Measurements from ENCODE around the gene DYNC1H1. TPM values are rescaled to one million over a fixed set of nuclear protein-coding genes. Genes with fewer than 3 reads are reported as not detected.

The DYNC1H1 gene
- total and polyA plus RNA-seq, 2 experiments from 2014 or later: 141 to 405 TPM

DNA sequence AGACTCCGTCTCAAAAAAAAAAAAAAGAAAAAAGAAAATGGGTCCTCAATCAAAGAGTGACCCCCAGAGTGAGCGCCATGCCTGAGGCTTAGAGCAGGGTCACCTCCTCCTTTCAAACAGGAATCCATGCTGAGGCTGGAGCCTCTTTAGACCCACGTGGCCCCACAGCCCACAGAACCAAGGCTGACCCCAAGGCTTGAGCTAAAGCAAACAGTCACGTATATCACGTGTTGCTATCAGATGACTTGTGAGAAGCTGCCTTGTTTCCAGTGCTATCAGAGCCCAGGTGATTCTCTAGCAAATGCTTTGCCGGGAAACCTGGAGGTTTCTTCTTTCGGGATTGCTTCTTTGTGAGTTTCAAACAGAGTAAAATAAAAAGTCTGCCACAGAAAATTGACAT is 31.7 kb upstream of the DYNC1H1 start:
- TF ChIP-seq EZH2 (IDR thresholded peaks at IDR 0.05; ENCODE audit: borderline replicate concordance): no peak
- TF ChIP-seq, protein P1, sequence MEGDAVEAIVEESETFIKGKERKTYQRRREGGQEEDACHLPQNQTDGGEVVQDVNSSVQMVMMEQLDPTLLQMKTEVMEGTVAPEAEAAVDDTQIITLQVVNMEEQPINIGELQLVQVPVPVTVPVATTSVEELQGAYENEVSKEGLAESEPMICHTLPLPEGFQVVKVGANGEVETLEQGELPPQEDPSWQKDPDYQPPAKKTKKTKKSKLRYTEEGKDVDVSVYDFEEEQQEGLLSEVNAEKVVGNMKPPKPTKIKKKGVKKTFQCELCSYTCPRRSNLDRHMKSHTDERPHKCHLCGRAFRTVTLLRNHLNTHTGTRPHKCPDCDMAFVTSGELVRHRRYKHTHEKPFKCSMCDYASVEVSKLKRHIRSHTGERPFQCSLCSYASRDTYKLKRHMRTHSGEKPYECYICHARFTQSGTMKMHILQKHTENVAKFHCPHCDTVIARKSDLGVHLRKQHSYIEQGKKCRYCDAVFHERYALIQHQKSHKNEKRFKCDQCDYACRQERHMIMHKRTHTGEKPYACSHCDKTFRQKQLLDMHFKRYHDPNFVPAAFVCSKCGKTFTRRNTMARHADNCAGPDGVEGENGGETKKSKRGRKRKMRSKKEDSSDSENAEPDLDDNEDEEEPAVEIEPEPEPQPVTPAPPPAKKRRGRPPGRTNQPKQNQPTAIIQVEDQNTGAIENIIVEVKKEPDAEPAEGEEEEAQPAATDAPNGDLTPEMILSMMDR (IDR thresholded peaks at IDR 0.05; ENCODE audit: poor library complexity): no peak
- no peak for TF ChIP-seq EZH2phosphoT487 (IDR thresholded peaks at IDR 0.05; ENCODE audit: low read depth, severe bottlenecking, unreplicated experiment)
- Histone ChIP-seq H3K9me2 (replicated peaks; ENCODE audit: insufficient read depth) (no peaks in the 10 kb centered on the region), H3K4me3 (no peak overlapping the region), H4K20me1 (ENCODE audit: insufficient read depth, poor library complexity, severe bottlenecking) (no peaks in the 10 kb centered on the region), H3K9me3 (ENCODE audit: low read depth) (no peaks in the 10 kb centered on the region), H3K27me3 (no peaks in the 10 kb centered on the region), H3K27ac (peak overlapping the region; percentile 18), H3K4me2 (no peak overlapping the region), H3K79me2 (no peaks in the 10 kb centered on the region), H2AFZ (no peak overlapping the region), H3K36me3 (replicated peaks; ENCODE audit: insufficient read depth, low read depth) (no peaks in the 10 kb centered on the region), H3K4me1 (ENCODE audit: insufficient read depth) (no peaks in the 10 kb centered on the region)
- peak; percentile 33 for DNase-seq (ENCODE audit: low spot score)
- WGBS (ENCODE audit: low lambda C conversion rate, missing lambda C conversion rate): 65% methylated on average over 7 of the region's 7 CpGs

DNA sequence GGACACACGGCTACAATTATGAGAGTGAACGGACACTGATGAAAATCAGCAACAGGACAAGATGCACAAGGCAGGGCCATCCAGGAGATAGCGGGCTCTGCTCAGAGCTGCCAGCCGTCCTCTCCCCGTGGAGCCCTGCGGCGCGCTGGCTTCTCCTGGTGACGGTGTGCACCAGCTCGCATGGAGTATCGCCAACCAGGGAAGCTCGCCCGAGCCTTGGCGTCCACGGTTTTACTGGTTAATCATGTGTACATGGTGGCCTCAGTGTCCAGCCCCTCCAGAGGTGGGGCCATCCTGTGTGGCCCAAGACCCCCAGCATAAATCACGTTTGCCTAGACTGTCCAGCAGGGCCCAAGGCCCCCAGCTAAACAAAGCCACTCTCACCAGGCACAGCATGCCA is 31.2 kb upstream of the DYNC1H1 start:
- H3K9me3 ChIP-seq (ENCODE audit: low read depth): no peaks in the 10 kb centered on the region
- no peak overlapping the region for H2AFZ ChIP-seq
- H3K79me2 ChIP-seq: no peaks in the 10 kb centered on the region
- DNase-seq (ENCODE audit: low spot score): no peak
- H3K4me2 ChIP-seq: no peak overlapping the region
- no peaks in the 10 kb centered on the region for H3K9me2 ChIP-seq (replicated peaks; ENCODE audit: insufficient read depth)
- peak overlapping the region; percentile 18 for H3K27ac ChIP-seq
- H3K36me3 ChIP-seq (replicated peaks; ENCODE audit: insufficient read depth, low read depth): no peaks in the 10 kb centered on the region
- no peaks in the 10 kb centered on the region for H3K4me1 ChIP-seq (ENCODE audit: insufficient read depth)
- no peaks in the 10 kb centered on the region for H4K20me1 ChIP-seq (ENCODE audit: insufficient read depth, poor library complexity, severe bottlenecking)
- no peak overlapping the region for H3K4me3 ChIP-seq
- no peaks in the 10 kb centered on the region for H3K27me3 ChIP-seq
- 90% methylated on average over 16 of the region's 16 CpGs for WGBS (ENCODE audit: low lambda C conversion rate, missing lambda C conversion rate)
- TF ChIP-seq, protein P1 (IDR thresholded peaks at IDR 0.05; ENCODE audit: poor library complexity): no peak
- TF ChIP-seq EZH2 (IDR thresholded peaks at IDR 0.05; ENCODE audit: borderline replicate concordance) (no peak), EZH2phosphoT487 (IDR thresholded peaks at IDR 0.05; ENCODE audit: low read depth, severe bottlenecking, unreplicated experiment) (no peak)

DNA sequence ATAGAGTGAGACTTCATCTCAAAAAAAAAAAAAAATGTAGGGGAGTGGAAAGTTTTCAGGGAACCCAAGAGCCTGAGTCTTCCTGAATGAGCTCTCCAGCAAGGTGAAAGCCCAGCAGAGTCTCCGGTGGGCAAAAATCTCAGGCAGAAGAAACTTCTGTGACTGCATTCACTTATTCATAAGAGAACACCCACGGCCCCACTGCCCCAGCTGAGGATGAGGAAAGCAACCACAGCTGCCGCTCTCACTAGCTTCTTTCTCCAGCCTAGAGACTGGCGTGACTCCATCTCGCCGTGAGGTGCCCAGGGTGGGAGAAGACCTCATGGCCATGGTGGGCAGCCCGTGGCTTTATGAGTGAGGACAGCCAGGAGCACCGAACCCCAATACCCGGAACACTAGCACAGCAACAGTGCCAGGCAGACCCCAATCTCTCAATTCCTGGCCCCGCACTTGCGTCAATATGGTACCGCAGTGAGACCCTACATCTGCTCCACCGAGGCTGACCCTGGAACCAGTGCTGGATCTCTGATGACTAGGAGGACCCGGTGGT is 29.7 kb upstream of the DYNC1H1 start:
- Histone ChIP-seq H3K9me2 (replicated peaks; ENCODE audit: insufficient read depth) (no peaks in the 10 kb centered on the region), H3K9me3 (ENCODE audit: low read depth) (no peaks in the 10 kb centered on the region), H3K27me3 (no peaks in the 10 kb centered on the region), H3K4me2 (no peak overlapping the region), H3K4me3 (no peak overlapping the region), H3K27ac (no peak overlapping the region), H3K36me3 (replicated peaks; ENCODE audit: insufficient read depth, low read depth) (no peaks in the 10 kb centered on the region), H3K4me1 (ENCODE audit: insufficient read depth) (no peaks in the 10 kb centered on the region), H2AFZ (no peak overlapping the region), H4K20me1 (ENCODE audit: insufficient read depth, poor library complexity, severe bottlenecking) (no peaks in the 10 kb centered on the region), H3K79me2 (no peaks in the 10 kb centered on the region)
- TF ChIP-seq, protein P1 (IDR thresholded peaks at IDR 0.05; ENCODE audit: poor library complexity): no peak
- TF ChIP-seq EZH2phosphoT487 (IDR thresholded peaks at IDR 0.05; ENCODE audit: low read depth, severe bottlenecking, unreplicated experiment) (no peak), EZH2 (IDR thresholded peaks at IDR 0.05; ENCODE audit: borderline replicate concordance) (no peak)
- 95% methylated on average over 14 of the region's 14 CpGs for WGBS (ENCODE audit: low lambda C conversion rate, missing lambda C conversion rate)
- no peak for DNase-seq (ENCODE audit: low spot score)

Data from hepatocyte (in vitro differentiated cells).